ENCODE measurements around the gene BAK1. TPM values are rescaled to one million over a fixed set of nuclear protein-coding genes. Genes with fewer than 3 reads are reported as not detected.

Gene BAK1
- total RNA-seq, 1 experiment from 2014 or later, result 18.9 TPM

- Histone ChIP-seq H3K4me2 (ENCODE audit: low read length) (no peak overlapping the region), H3K9me3 (ENCODE audit: control insufficient read depth in 1 of 2, insufficient read depth in 1 of 2, low read depth in 1 of 2, low read length in 2 of 2) (no peaks in the 10 kb centered on the region), H3K36me3 (ENCODE audit: control insufficient read depth in 1 of 2, insufficient read depth in 2 of 2, low read length in 2 of 2) (peaks cover 5 to 32% of the 10 kb centered on the region in 2 experiments), H3K9me2 (ENCODE audit: insufficient read depth) (no peaks in the 10 kb centered on the region), H3K9ac (ENCODE audit: low read length) (no peak overlapping the region), H3K79me2 (ENCODE audit: insufficient read depth, low read length) (peaks cover 94% of the 10 kb centered on the region), H4K20me1 (ENCODE audit: insufficient read depth) (peaks cover 8% of the 10 kb centered on the region; the same call in 1 of the 2 replicates), H2AFZ (ENCODE audit: low read depth, low read length, poor library complexity, severe bottlenecking) (no peak overlapping the region), H3K27me3 (ENCODE audit: insufficient read depth, low read length) (no peaks in the 10 kb centered on the region), H3K4me3 (replicated peaks in 1 of 2; ENCODE audit: low read depth in 1 of 2, low read length in 2 of 2) (no peak overlapping the region), H3K27ac (ENCODE audit: low read depth, low read length) (no peak overlapping the region), H3K4me1 (ENCODE audit: control insufficient read depth in 1 of 2, insufficient read depth in 2 of 2, low read length in 2 of 2) (peaks cover 11 to 43% of the 10 kb centered on the region in 2 experiments; a peak in 3 of 4 replicates)
- DNase-seq (ENCODE audit: low read depth, low spot score), result no peak
- ChIA-PET CTCF (no interaction called here), RAD21 (ENCODE audit: low non-redundant PET in 1 of 2, low total read pairs in 2 of 2, uncharacterized antibody in 2 of 2, unreplicated experiment in 2 of 2) (no interaction called here), POLR2A (no interaction called here)
- TF ChIP-seq ELF1 (IDR thresholded peaks at IDR 0.05; ENCODE audit: borderline replicate concordance, low read depth) (no peak), EGR1 (IDR thresholded peaks at IDR 0.05; ENCODE audit: low read depth) (no peak), FOSL1 (IDR thresholded peaks at IDR 0.05; ENCODE audit: low read depth) (no peak), EZH2phosphoT487 (IDR thresholded peaks at IDR 0.05; ENCODE audit: borderline replicate concordance) (no peak), ATF3 (IDR thresholded peaks at IDR 0.05) (no peak), YY1 (IDR thresholded peaks at IDR 0.05; ENCODE audit: extremely low read depth, insufficient replicate concordance, low read depth, low read length) (no peak), ZNF274 (IDR thresholded peaks at IDR 0.05; ENCODE audit: low read depth, low read length) (no peak)
- no TSS peak for BruUV-seq (replicated peaks)
- intact Hi-C loops (cut with micrococcal nuclease), result no loop called here
- ATAC-seq, result no peak
Observed at GRCh38 chr6:33628401-33628964, 48.4 kb upstream of the BAK1 start.

GRCh38 chr6:33627876-33628275 is 47.8 kb upstream of the BAK1 start:
- Histone ChIP-seq H4K20me1 (ENCODE audit: insufficient read depth) (peaks cover 9% of the 10 kb centered on the region; the same call in 1 of the 2 replicates), H3K36me3 (ENCODE audit: control insufficient read depth in 1 of 2, insufficient read depth in 2 of 2, low read length in 2 of 2) (peaks cover 6 to 34% of the 10 kb centered on the region in 2 experiments), H3K27me3 (ENCODE audit: insufficient read depth, low read length) (no peaks in the 10 kb centered on the region), H3K4me3 (replicated peaks in 1 of 2; ENCODE audit: low read depth in 1 of 2, low read length in 2 of 2) (no peak overlapping the region), H3K27ac (ENCODE audit: low read depth, low read length) (no peak overlapping the region), H3K9me3 (ENCODE audit: control insufficient read depth in 1 of 2, insufficient read depth in 1 of 2, low read depth in 1 of 2, low read length in 2 of 2) (no peaks in the 10 kb centered on the region), H3K4me2 (ENCODE audit: low read length) (no peak overlapping the region), H3K4me1 (ENCODE audit: control insufficient read depth in 1 of 2, insufficient read depth in 2 of 2, low read length in 2 of 2) (peaks cover 11 to 43% of the 10 kb centered on the region in 2 experiments; a peak in 3 of 4 replicates), H2AFZ (ENCODE audit: low read depth, low read length, poor library complexity, severe bottlenecking) (no peak overlapping the region), H3K79me2 (ENCODE audit: insufficient read depth, low read length) (peaks cover 95% of the 10 kb centered on the region), H3K9ac (ENCODE audit: low read length) (no peak overlapping the region), H3K9me2 (ENCODE audit: insufficient read depth) (no peaks in the 10 kb centered on the region)
- ATAC-seq, result no peak
- intact Hi-C loops (cut with micrococcal nuclease), result no loop called here
- ChIA-PET POLR2A (no interaction called here), RAD21 (ENCODE audit: low non-redundant PET in 1 of 2, low total read pairs in 2 of 2, uncharacterized antibody in 2 of 2, unreplicated experiment in 2 of 2) (no interaction called here), CTCF (no interaction called here)
- BruUV-seq (replicated peaks), result no TSS peak
- DNase-seq (ENCODE audit: low read depth, low spot score), result no peak
- TF ChIP-seq ELF1 (IDR thresholded peaks at IDR 0.05; ENCODE audit: borderline replicate concordance, low read depth) (no peak), CEBPB (IDR thresholded peaks at IDR 0.05; ENCODE audit: low read depth) (no peak), JUND (IDR thresholded peaks at IDR 0.05) (no peak), SRF (IDR thresholded peaks at IDR 0.05; ENCODE audit: low read depth) (no peak), SIN3A (IDR thresholded peaks at IDR 0.05; ENCODE audit: low read depth) (no peak), YY1 (IDR thresholded peaks at IDR 0.05; ENCODE audit: extremely low read depth, insufficient replicate concordance, low read depth, low read length) (no peak), ZBTB33 (IDR thresholded peaks at IDR 0.05; ENCODE audit: extremely low read depth, insufficient replicate concordance, low read length) (no peak)

Measured in HCT116 (cell line).